Umbilical cord (tissue), 2 donors: Measurements from ENCODE around the gene CLEC16A. TPM values are rescaled to one million over a fixed set of nuclear protein-coding genes. Genes with fewer than 3 reads are reported as not detected.

ENCODE experiments used
- DNase-seq: peaks from one replicate; pipeline ENCODE4 v3.0.0-alpha.2; 2015; ENCODE audit warnings: low spot score
- total RNA-seq: library from RNA; depleted of rRNA; stranded (reverse); fragments of >200 nt; gene quantifications from one replicate; pipeline ENCODE4 v1.2.3, GENCODE V29; 2014; ENCODE audit warnings: low replicate concordance; ENCODE audit not compliant: insufficient read depth

The CLEC16A gene
- total RNA-seq, 1 donor from 2014 or later = 25.8 TPM

- DNase-seq = no peak
Measured at GRCh38 chr16:11112723-11113348, 168.5 kb downstream of the CLEC16A start.

GRCh38 chr16:11114366-11115164 lies 170.2 kb downstream of the CLEC16A start:
- DNase-seq = no peak

- no peak for DNase-seq
Measured at GRCh38 chr16:11117576-11118211, 173.3 kb downstream of the CLEC16A start.

- DNase-seq = no peak
Measured at GRCh38 chr16:11118479-11118878, 174.1 kb downstream of the CLEC16A start.

- no peak for DNase-seq
Measured at GRCh38 chr16:11121083-11121608, 176.8 kb downstream of the CLEC16A start.

GRCh38 chr16:11121914-11122692 lies 177.7 kb downstream of the CLEC16A start:
- DNase-seq = peak; percentile 63

- no peak for DNase-seq
Measured at GRCh38 chr16:11123666-11124065, 179.3 kb downstream of the CLEC16A start.

GRCh38 chr16:11125936-11126335 lies 181.6 kb downstream of the CLEC16A start:
- DNase-seq = no peak

GRCh38 chr16:11126399-11127054 lies 182.2 kb downstream of the CLEC16A start:
- no peak for DNase-seq

GRCh38 chr16:11127610-11128195 lies 183.3 kb downstream of the CLEC16A start:
- DNase-seq = no peak

GRCh38 chr16:11128211-11129141 lies 184.1 kb downstream of the CLEC16A start:
- DNase-seq = peak; percentile 92

GRCh38 chr16:11129378-11129781 lies 185.0 kb downstream of the CLEC16A start:
- peak; percentile 95 for DNase-seq

- no peak for DNase-seq
Measured at GRCh38 chr16:11130978-11131665, 186.8 kb downstream of the CLEC16A start.

GRCh38 chr16:11131706-11132105 lies 187.3 kb downstream of the CLEC16A start:
- peak; percentile 44 for DNase-seq

GRCh38 chr16:11133344-11133943 lies 189.1 kb downstream of the CLEC16A start:
- peak; percentile 97 for DNase-seq

- DNase-seq = no peak
Measured at GRCh38 chr16:11134722-11135463, 190.5 kb downstream of the CLEC16A start.

GRCh38 chr16:11135464-11135973 lies 191.2 kb downstream of the CLEC16A start:
- DNase-seq = no peak
